ENCODE results near the gene CDHR4.
"Not testable (repeated sequence)": the region's sequence is repeated elsewhere in the genome, so short reads cannot be mapped to it uniquely, and the experiment has no call there.

The CDHR4 gene

GRCh38 chr3:49803465-49804140 lies 3.9 kb upstream of the CDHR4 start:
- peak; percentile 31 to 37 for DNase-seq

GRCh38 chr3:49802719-49803464 lies 3.2 kb upstream of the CDHR4 start, which contains the start of gene INKA1:
INKA1 (plus strand) TSS chr3:49803261; CDS start chr3:49803393, 132 bp downstream.
- DNase-seq = peak; percentile 89

- DNase-seq = no peak
Measured at GRCh38 chr3:49801160-49801559, 1.5 kb upstream of the CDHR4 start.

- DNase-seq = no peak
Measured at GRCh38 chr3:49799105-49799504, 568 bp downstream of the CDHR4 start.

- no peak for DNase-seq
Measured at GRCh38 chr3:49794926-49795905, 4.5 kb downstream of the CDHR4 start.

GRCh38 chr3:49794431-49794830 lies 5.2 kb downstream of the CDHR4 start:
- DNase-seq = no peak

- DNase-seq = no peak
Measured at GRCh38 chr3:49793486-49794085, 6.1 kb downstream of the CDHR4 start.

GRCh38 chr3:49792371-49793150 lies 7.1 kb downstream of the CDHR4 start:
- no peak for DNase-seq

- DNase-seq = no peak
Measured at GRCh38 chr3:49791571-49791970, 8.1 kb downstream of the CDHR4 start.

- no peak for DNase-seq
Measured at GRCh38 chr3:49790626-49791411, 8.9 kb downstream of the CDHR4 start.

- DNase-seq = no peak
Measured at GRCh38 chr3:49788056-49788455, 11.6 kb downstream of the CDHR4 start.

- DNase-seq = no peak
Measured at GRCh38 chr3:49787536-49787935, 12.1 kb downstream of the CDHR4 start.

GRCh38 chr3:49787182-49787464 lies 12.6 kb downstream of the CDHR4 start:
- no peak for DNase-seq

GRCh38 chr3:49786357-49787181 lies 13.1 kb downstream of the CDHR4 start, which contains the start of gene IP6K1:
IP6K1 (minus strand) TSS chr3:49786542; CDS start chr3:49748040, 38,502 bp downstream.
- peak; percentile 99 for DNase-seq

GRCh38 chr3:49785565-49786356 lies 13.9 kb downstream of the CDHR4 start:
- peak in 1 of 2 donors; percentile 24 for DNase-seq

- not testable (repeated sequence) for DNase-seq
Measured at GRCh38 chr3:49782277-49782676, 17.4 kb downstream of the CDHR4 start.

- no peak for DNase-seq
Measured at GRCh38 chr3:49781415-49782199, 18.1 kb downstream of the CDHR4 start.

GRCh38 chr3:49780975-49781365 lies 18.7 kb downstream of the CDHR4 start:
- DNase-seq = not testable (repeated sequence)
